CD4-positive, alpha-beta T cell (primary cell): Measurements from ENCODE around the gene NFKBIL1. TPM values are rescaled to one million over a fixed set of nuclear protein-coding genes. Genes with fewer than 3 reads are reported as not detected.
A peak's percentile ranks its signal among the peaks of the same experiment; 100 is the strongest.
"Not testable (repeated sequence)": the region's sequence is repeated elsewhere in the genome, so short reads cannot be mapped to it uniquely, and the experiment has no call there.

Source experiments
- ATAC-seq: fragments of 200-7000 bp; cut with Tn5 transposase; one replicate; pipeline ENCODE4 v1.10.0; 2022; ENCODE audit warnings: mild to moderate bottlenecking; ENCODE audit not compliant: poor library complexity
- CTCF ChIA-PET: fragments of 350-600 bp; sonication (Branson Sonifier 250); formaldehyde crosslinking; loops from one replicate; lab custom pipeline; 2021; ENCODE audit warnings: antibody characterized with exemption, inconsistent platforms; lab: Charles Lee
- POLR2A ChIA-PET: fragments of 350-600 bp; sonication (Branson Sonifier 250); formaldehyde crosslinking; loops from one replicate; lab custom pipeline; 2021; ENCODE audit warnings: antibody characterized with exemption, inconsistent platforms; lab: Charles Lee
- DNase-seq, 14 experiments: peaks; one replicate each; pipeline ENCODE4 v3.0.0-alpha.2; 2013 to 2020; ENCODE audit warnings: mixed read lengths in 2 of 14
- H3K27ac ChIP-seq, 2 donors: one replicate each; pipeline versions ENCODE4 v1.5.1 to v1.7.0; 2013; ENCODE audit warnings: low read length in 2 of 2, low read depth in 1 of 2, mild to moderate bottlenecking in 1 of 2
- H3K27me3 ChIP-seq, 2 experiments: 1 replicate in 1 of 2; 2 replicates in 1 of 2; pipeline versions ENCODE4 v1.6.1 to v1.7.0; 2013; ENCODE audit warnings: low read length in 2 of 2, control low read depth in 1 of 2, mild to moderate bottlenecking in 1 of 2, moderate library complexity in 1 of 2; ENCODE audit not compliant: insufficient read depth in 2 of 2, control insufficient read depth in 1 of 2
- H3K36me3 ChIP-seq: one replicate; pipeline ENCODE4 v1.6.1; 2013; ENCODE audit warnings: low read length, control low read depth; ENCODE audit not compliant: insufficient read depth
- H3K4me1 ChIP-seq: one replicate; pipeline ENCODE4 v1.6.1; 2013; ENCODE audit warnings: low read length, control low read depth; ENCODE audit not compliant: insufficient read depth
- H3K4me3 ChIP-seq: one replicate; pipeline ENCODE4 v1.5.1; 2013; ENCODE audit warnings: mild to moderate bottlenecking, low read length, moderate library complexity
- H3K9me3 ChIP-seq, 2 experiments: 1 replicate in 1 of 2; 2 replicates in 1 of 2; pipeline versions ENCODE4 v1.6.1 to v1.7.0; 2013; ENCODE audit warnings: low read length in 2 of 2, mild to moderate bottlenecking in 2 of 2, control low read depth in 1 of 2, moderate library complexity in 1 of 2; ENCODE audit not compliant: control insufficient read depth in 1 of 2, insufficient read depth in 1 of 2
- H3K27ac Mint-ChIP-seq: one replicate; pipeline ENCODE4 v1.8.0; 2020; ENCODE audit warnings: mixed read lengths
- H3K27me3 Mint-ChIP-seq: one replicate; pipeline ENCODE4 v1.8.0; 2021; ENCODE audit warnings: mixed read lengths
- H3K36me3 Mint-ChIP-seq: one replicate; pipeline ENCODE4 v1.8.0; 2021; ENCODE audit warnings: low read depth, mixed read lengths
- H3K4me1 Mint-ChIP-seq: one replicate; pipeline ENCODE4 v1.8.0; 2021; ENCODE audit warnings: low read depth, mixed read lengths
- H3K4me3 Mint-ChIP-seq: one replicate; pipeline ENCODE4 v1.8.0; 2020; ENCODE audit warnings: mild to moderate bottlenecking, mixed read lengths
- H3K9me3 Mint-ChIP-seq: one replicate; pipeline ENCODE4 v1.8.0; 2020; ENCODE audit warnings: mixed read lengths
- CTCF ChIP-seq: fragments of 200-600 bp; IDR thresholded peaks from one replicate; pipeline ENCODE4 v1.8.0; 2022; ENCODE audit warnings: antibody characterized with exemption, mild to moderate bottlenecking
- intact Hi-C, 2 experiments: fragments of 100-400 bp; cut with DNase I in 1 of 2; cut with micrococcal nuclease in 1 of 2; formaldehyde crosslinking; loops; one replicate each; pipeline versions ENCODE4 v1.15.1 to v1.9.0; 2023 to 2025; cut with DNase I, micrococcal nuclease
- total RNA-seq, 174 experiments: library from RNA in 2 of 174; stranded (reverse) in 2 of 174; gene quantifications; one replicate each; pipeline ENCODE4 v1.2.3 and lab custom pipeline; 2021 to 2026

NFKBIL1 gene
- total RNA-seq, 2 experiments from 2014 or later: 7.6 to 9.3 TPM

- Histone ChIP-seq H3K4me3 (no peak overlapping the region), H3K27ac (no peak overlapping the region), H3K27me3 (no peaks in the 10 kb centered on the region), H3K36me3 (peaks cover 29% of the 10 kb centered on the region), H3K9me3 (no peaks in the 10 kb centered on the region), H3K4me1 (peaks cover 21% of the 10 kb centered on the region)
- ChIA-PET CTCF (no interaction called here), POLR2A (no interaction called here)
- H3K36me3 Mint-ChIP-seq: peaks cover 25% of the 10 kb centered on the region
- DNase-seq (no peak), ATAC-seq (no peak)
- no peaks in the 10 kb centered on the region for H3K27me3 Mint-ChIP-seq
- H3K4me3 Mint-ChIP-seq: peak overlapping the region; percentile 30
- peaks cover 50% of the 10 kb centered on the region for H3K4me1 Mint-ChIP-seq
- no peak for TF ChIP-seq CTCF
- intact Hi-C loops: no loop called here
- no peaks in the 10 kb centered on the region for H3K9me3 Mint-ChIP-seq
- no peak overlapping the region for H3K27ac Mint-ChIP-seq
Measured at GRCh38 chr6:31502586-31502985, 44.8 kb upstream of the NFKBIL1 start.

DNA sequence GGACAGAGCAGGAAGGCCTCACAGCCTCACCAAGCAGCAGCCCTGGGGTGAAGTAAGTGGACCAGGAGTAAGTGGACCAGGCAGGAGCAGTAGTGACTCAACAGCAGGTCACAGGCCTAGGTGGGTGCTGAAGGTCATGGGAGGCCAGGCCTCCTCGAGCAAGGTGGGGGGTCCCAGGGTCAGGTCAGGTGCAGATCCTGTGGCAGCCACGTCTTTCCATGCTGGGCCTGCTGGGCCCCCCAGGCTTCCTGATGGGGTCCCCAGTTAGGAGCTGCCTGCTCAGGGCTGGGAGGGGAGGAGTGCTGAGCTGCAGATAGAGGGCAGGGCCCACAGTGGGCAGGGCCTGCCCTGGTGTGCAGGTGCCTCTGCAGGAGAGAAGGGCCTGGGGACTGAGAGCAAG is 38.4 kb upstream of the NFKBIL1 start:
- DNase-seq, H3K4me1 ChIP-seq, H3K4me3 Mint-ChIP-seq, CTCF ChIA-PET, H3K27me3 Mint-ChIP-seq, H3K4me3 ChIP-seq, POLR2A ChIA-PET, H3K9me3 Mint-ChIP-seq, H3K4me1 Mint-ChIP-seq, H3K27ac ChIP-seq, H3K27ac Mint-ChIP-seq, H3K27me3 ChIP-seq, ATAC-seq, intact Hi-C loops, H3K9me3 ChIP-seq: not testable (repeated sequence)
- H3K36me3 Mint-ChIP-seq: peaks cover 53% of the 10 kb centered on the region
- peaks cover 63% of the 10 kb centered on the region for H3K36me3 ChIP-seq

GRCh38 chr6:31510007-31510406 is 37.4 kb upstream of the NFKBIL1 start:
- ATAC-seq (no peak), DNase-seq (no peak)
- Mint-ChIP-seq H3K27ac (no peak overlapping the region), H3K4me3 (no peak overlapping the region), H3K27me3 (no peaks in the 10 kb centered on the region), H3K9me3 (no peaks in the 10 kb centered on the region), H3K36me3 (peaks cover 49% of the 10 kb centered on the region), H3K4me1 (peaks cover 6% of the 10 kb centered on the region)
- intact Hi-C loops: no loop called here
- Histone ChIP-seq H3K9me3 (no peaks in the 10 kb centered on the region), H3K4me3 (no peak overlapping the region), H3K36me3 (peaks cover 60% of the 10 kb centered on the region), H3K4me1 (no peaks in the 10 kb centered on the region), H3K27me3 (no peaks in the 10 kb centered on the region), H3K27ac (no peak overlapping the region)
- ChIA-PET CTCF (no interaction called here), POLR2A (no interaction called here)
- TF ChIP-seq CTCF: no peak

GRCh38 chr6:31513456-31514165 is 33.8 kb upstream of the NFKBIL1 start:
- Histone ChIP-seq H3K4me1 (no peaks in the 10 kb centered on the region), H3K27me3 (no peaks in the 10 kb centered on the region), H3K9me3 (no peaks in the 10 kb centered on the region), H3K4me3 (no peak overlapping the region), H3K36me3 (peaks cover 24% of the 10 kb centered on the region), H3K27ac (no peak overlapping the region)
- Mint-ChIP-seq H3K27ac (no peak overlapping the region), H3K4me1 (no peaks in the 10 kb centered on the region), H3K36me3 (peaks cover 24% of the 10 kb centered on the region), H3K27me3 (no peaks in the 10 kb centered on the region), H3K9me3 (no peaks in the 10 kb centered on the region), H3K4me3 (no peak overlapping the region)
- no peak for TF ChIP-seq CTCF
- intact Hi-C loops: no loop called here
- ChIA-PET CTCF (no interaction called here), POLR2A (no interaction called here)
- ATAC-seq (no peak), DNase-seq (no peak)
